H1 (cell line): ENCODE results near the gene FIG4. TPM values are rescaled to one million over a fixed set of nuclear protein-coding genes. Genes with fewer than 3 reads are reported as not detected.

Source experiments
- CTCF ChIA-PET: fragments of 300-600 bp; sonication (Branson Sonifier 250); formaldehyde crosslinking; loops from one replicate; lab custom pipeline; 2021; ENCODE audit not compliant: partially characterized antibody; lab: Charles Lee
- POLR2A ChIA-PET: fragments of 300-600 bp; sonication (Branson Sonifier 250); formaldehyde crosslinking; loops from one replicate; lab custom pipeline; 2021; ENCODE audit warnings: inconsistent platforms; ENCODE audit not compliant: partially characterized antibody; lab: Charles Lee
- DNase-seq, 2 experiments: peaks; one replicate each; pipeline versions ENCODE4 v3.0.0 to v3.0.0-alpha.2; 2010 to 2022; ENCODE audit warnings: low spot score in 2 of 2, low read depth in 1 of 2, mixed read lengths in 1 of 2
- FAIRE-seq: peaks from 2 replicates; lab custom pipeline; 2011; peaks lifted over from hg19 to GRCh38; lab: Jason Lieb, UNC
- H2AFZ ChIP-seq: 2 replicates; pipeline ENCODE4 v1.8.1; 2012; ENCODE audit warnings: low read length, inconsistent platforms
- H2AK5ac ChIP-seq: 2 replicates; pipeline ENCODE4 v1.6.1; 2013; ENCODE audit warnings: low read depth, low read length
- H2BK120ac ChIP-seq: replicated peaks from 2 replicates; pipeline ENCODE3; 2013; ENCODE audit warnings: low read depth, low read length, inconsistent platforms
- H2BK12ac ChIP-seq: 2 replicates; pipeline ENCODE4 v1.6.1; 2013; ENCODE audit warnings: low read depth, low read length
- H2BK15ac ChIP-seq: 2 replicates; pipeline ENCODE4 v1.6.1; 2013; ENCODE audit warnings: low read length
- H2BK20ac ChIP-seq: 2 replicates; pipeline ENCODE4 v1.6.1; 2013; ENCODE audit warnings: low read length
- H2BK5ac ChIP-seq: 2 replicates; pipeline ENCODE4 v1.6.1; 2013; ENCODE audit warnings: low read depth, low read length
- H3K14ac ChIP-seq: 2 replicates; pipeline ENCODE4 v1.6.1; 2013; ENCODE audit warnings: inconsistent platforms; ENCODE audit not compliant: insufficient read length
- H3K18ac ChIP-seq: 2 replicates; pipeline ENCODE4 v1.6.1; 2013; ENCODE audit warnings: low read length; ENCODE audit errors: extremely low read depth
- H3K23ac ChIP-seq: 2 replicates; pipeline ENCODE4 v1.6.1; 2013; ENCODE audit warnings: inconsistent platforms; ENCODE audit not compliant: insufficient read length
- H3K23me2 ChIP-seq: 2 replicates; pipeline ENCODE4 v1.6.1; 2013; ENCODE audit warnings: low read depth, low read length
- H3K27ac ChIP-seq: 2 replicates; pipeline ENCODE4 v1.6.1; 2011; ENCODE audit warnings: low read depth, low read length, inconsistent platforms
- H3K27me3 ChIP-seq, 4 experiments: replicated peaks in 1 of 4; 1 replicate in 1 of 4; 2 replicates in 3 of 4; pipeline versions ENCODE4 v1.6.1 to v1.8.1; 2011 to 2013; ENCODE audit warnings: low read length in 3 of 4, mild to moderate bottlenecking in 3 of 4, inconsistent platforms in 2 of 4, mixed read lengths in 2 of 4, moderate library complexity in 1 of 4; ENCODE audit not compliant: control insufficient read depth in 3 of 4, insufficient read depth in 3 of 4; ENCODE audit errors: extremely low read depth in 1 of 4
- H3K36me3 ChIP-seq, 4 experiments: 2 replicates each; pipeline versions ENCODE4 v1.6.1 to v1.8.1; 2011 to 2013; ENCODE audit warnings: mild to moderate bottlenecking in 4 of 4, low read length in 3 of 4, moderate library complexity in 2 of 4, control low read depth in 1 of 4, inconsistent platforms in 1 of 4; ENCODE audit not compliant: insufficient read depth in 4 of 4, control insufficient read depth in 2 of 4
- H3K4ac ChIP-seq: replicated peaks from 2 replicates; pipeline ENCODE3; 2013; ENCODE audit warnings: low read length, low read depth, mixed read lengths, inconsistent platforms; ENCODE audit not compliant: insufficient read length
- H3K4me1 ChIP-seq, 4 experiments: replicated peaks in 1 of 4; 1 replicate in 1 of 4; 2 replicates in 3 of 4; pipeline versions ENCODE4 v1.6.1 to v1.8.1; 2011 to 2013; ENCODE audit warnings: low read length in 3 of 4, inconsistent platforms in 2 of 4, mixed read lengths in 1 of 4; ENCODE audit not compliant: insufficient read depth in 4 of 4, control insufficient read depth in 3 of 4
- H3K4me2 ChIP-seq, 2 experiments: 2 replicates each; pipeline versions ENCODE4 v1.6.1 to v1.8.1; 2011 to 2013; ENCODE audit warnings: low read depth in 2 of 2, low read length in 2 of 2, control low read depth in 1 of 2, inconsistent platforms in 1 of 2, mild to moderate bottlenecking in 1 of 2; ENCODE audit not compliant: insufficient read depth in 1 of 2
- H3K4me3 ChIP-seq, 4 experiments: fragments of 200-600, 300-600 bp in 1 of 4; sonication (generic), shearing (Covaris generic), sonication (Bioruptor Twin) in 1 of 4; 2 replicates each; pipeline versions ENCODE4 v1.5.1 to v1.8.1; 2011 to 2016; ENCODE audit warnings: low read length in 4 of 4, low read depth in 3 of 4, control low read depth in 2 of 4, inconsistent platforms in 2 of 4, mild to moderate bottlenecking in 2 of 4, mixed read lengths in 1 of 4, moderate library complexity in 1 of 4; ENCODE audit not compliant: insufficient read depth in 2 of 4; ENCODE audit errors: extremely low read depth in 1 of 4
- H3K56ac ChIP-seq: replicated peaks from 2 replicates; pipeline ENCODE3; 2013; ENCODE audit warnings: low read depth, mild to moderate bottlenecking, mixed read lengths, low read length, inconsistent platforms; ENCODE audit not compliant: insufficient read length
- H3K79me1 ChIP-seq: 2 replicates; pipeline ENCODE4 v1.6.1; 2013; ENCODE audit warnings: low read depth, low read length, control low read depth
- H3K79me2 ChIP-seq, 2 experiments: 2 replicates each; pipeline versions ENCODE4 v1.6.1 to v1.8.1; 2012 to 2013; ENCODE audit warnings: low read length in 2 of 2, mild to moderate bottlenecking in 2 of 2, inconsistent platforms in 1 of 2; ENCODE audit not compliant: insufficient read depth in 2 of 2, control insufficient read depth in 1 of 2
- H3K9ac ChIP-seq, 4 experiments: replicated peaks in 1 of 4; 1 replicate in 1 of 4; 2 replicates in 3 of 4; pipeline versions ENCODE4 v1.6.1 to v1.8.1; 2011 to 2013; ENCODE audit warnings: low read depth in 3 of 4, low read length in 3 of 4, control low read depth in 2 of 4, mild to moderate bottlenecking in 2 of 4, moderate library complexity in 2 of 4, inconsistent platforms in 1 of 4; ENCODE audit errors: extremely low read depth in 1 of 4
- H3K9me3 ChIP-seq, 2 experiments: 2 replicates each; pipeline versions ENCODE4 v1.6.1 to v1.8.1; 2012 to 2013; ENCODE audit warnings: mild to moderate bottlenecking in 2 of 2, moderate library complexity in 2 of 2, control low read depth in 1 of 2, inconsistent platforms in 1 of 2, low read depth in 1 of 2, low read length in 1 of 2, mixed read lengths in 1 of 2; ENCODE audit not compliant: insufficient read depth in 2 of 2
- H4K20me1 ChIP-seq, 2 experiments: replicated peaks in 1 of 2; 2 replicates each; pipeline versions ENCODE3 to v1.8.1; 2011 to 2013; ENCODE audit warnings: inconsistent platforms in 2 of 2, low read length in 2 of 2, mild to moderate bottlenecking in 1 of 2; ENCODE audit not compliant: insufficient read depth in 2 of 2, control insufficient read depth in 1 of 2
- H4K5ac ChIP-seq: 2 replicates; pipeline ENCODE4 v1.6.1; 2013; ENCODE audit warnings: low read length, low read depth, mixed read lengths, inconsistent platforms; ENCODE audit not compliant: insufficient read length
- H4K8ac ChIP-seq: 2 replicates; pipeline ENCODE4 v1.8.0; 2013; ENCODE audit warnings: mild to moderate bottlenecking, moderate library complexity, low read length, inconsistent platforms; ENCODE audit not compliant: insufficient read depth; ENCODE audit errors: extremely low read depth
- H4K91ac ChIP-seq: replicated peaks from 2 replicates; pipeline ENCODE3; 2013; ENCODE audit warnings: low read length, mixed read lengths, inconsistent platforms; ENCODE audit not compliant: insufficient read length
- BACH1 ChIP-seq: IDR thresholded peaks from 2 replicates; pipeline ENCODE4 v1.6.1; 2012; ENCODE audit warnings: low read length, improper control_type of control experiment
- BRCA1 ChIP-seq: IDR thresholded peaks from 2 replicates; pipeline ENCODE4 v1.6.1; 2012; ENCODE audit warnings: low read depth, low read length, improper control_type of control experiment
- CHD2 ChIP-seq: IDR thresholded peaks from 2 replicates; pipeline ENCODE4 v1.6.1; 2012; ENCODE audit warnings: low read length, improper control_type of control experiment
- FOSL1 ChIP-seq: IDR thresholded peaks from 2 replicates; pipeline ENCODE4 v1.6.1; 2011; ENCODE audit warnings: mild to moderate bottlenecking, low read depth, low read length, moderate library complexity; ENCODE audit not compliant: insufficient read depth
- HDAC2 ChIP-seq, 2 experiments: fragments of 300-600 bp in 1 of 2; sonication (generic) in 1 of 2; IDR thresholded peaks; 2 replicates each; pipeline ENCODE4 v1.6.1; 2011 to 2012; ENCODE audit warnings: low read depth in 2 of 2, low read length in 2 of 2, mild to moderate bottlenecking in 2 of 2, moderate library complexity in 2 of 2, borderline replicate concordance in 1 of 2, inconsistent platforms in 1 of 2
- KDM4A ChIP-seq: IDR thresholded peaks from one replicate; pipeline ENCODE4 v1.7.1; 2012; ENCODE audit warnings: low read depth, mild to moderate bottlenecking, moderate library complexity, low read length, inconsistent platforms; ENCODE audit not compliant: severe bottlenecking
- KDM5A ChIP-seq: fragments of 200-600 bp; IDR thresholded peaks from 2 replicates; pipeline ENCODE4 v1.7.1; 2012; ENCODE audit warnings: mild to moderate bottlenecking, low read length, inconsistent platforms, mixed read lengths
- MAX ChIP-seq: IDR thresholded peaks from 2 replicates; pipeline ENCODE4 v1.6.1; 2012; ENCODE audit warnings: inconsistent platforms
- POLR2A ChIP-seq, 2 experiments: IDR thresholded peaks; 1 replicate in 1 of 2; 2 replicates in 1 of 2; pipeline ENCODE4 v1.6.1; 2011; ENCODE audit warnings: low read depth in 2 of 2, low read length in 2 of 2, mild to moderate bottlenecking in 2 of 2; ENCODE audit errors: control extremely low read depth in 1 of 2
- RAD21 ChIP-seq, 2 experiments: IDR thresholded peaks in 1 of 2; conservative IDR thresholded peaks in 1 of 2; 2 replicates each; pipeline ENCODE4 v1.6.1; 2011; ENCODE audit warnings: low read depth in 2 of 2, low read length in 2 of 2, improper control_type of control experiment in 1 of 2, inconsistent platforms in 1 of 2, mild to moderate bottlenecking in 1 of 2, moderate library complexity in 1 of 2
- SP4 ChIP-seq: IDR thresholded peaks from 2 replicates; pipeline ENCODE4 v1.6.1; 2012; ENCODE audit warnings: low read length, inconsistent platforms
- SRF ChIP-seq: IDR thresholded peaks from 2 replicates; pipeline ENCODE4 v1.6.1; 2011; ENCODE audit warnings: mild to moderate bottlenecking, low read depth, low read length, moderate library complexity
- TCF12 ChIP-seq: IDR thresholded peaks from 2 replicates; pipeline ENCODE4 v1.6.1; 2011; ENCODE audit warnings: low read depth, mild to moderate bottlenecking, low read length
- WGBS, 2 experiments: shearing (Covaris generic) in 1 of 2; methylation state at CpG; one replicate each; pipeline versions ENCODE4 v1.1.6 to v1.1.7; 2013 to 2015; ENCODE audit warnings: low lambda C conversion rate in 2 of 2, mixed read lengths in 2 of 2, inconsistent platforms in 1 of 2, low coverage in 1 of 2, missing lambda C conversion rate in 1 of 2; ENCODE audit not compliant: insufficient replicate concordance in 2 of 2, insufficient coverage in 1 of 2, insufficient read length in 1 of 2; ENCODE audit errors: extremely low coverage in 1 of 2, missing lambda C conversion rate in 1 of 2; 5-methylcytosine and 5-hydroxymethylcytosine counted together
- polyA plus RNA-seq, 7 experiments: library from polyadenylated mRNA; depleted of rRNA in 3 of 7; stranded (reverse) in 5 of 7; unstranded in 2 of 7; fragments of >200 nt in 5 of 7; fragments of 200-250 nt in 2 of 7; gene quantifications; 1 replicate in 5 of 7; 2 replicates in 1 of 7; 4 replicates in 1 of 7; pipeline versions ENCODE4 v1.2.1 to v1.2.3, GENCODE V29; 2011 to 2013; ENCODE audit warnings: missing spikeins in 2 of 7, mixed read lengths in 2 of 7
- total RNA-seq: library from RNA; stranded (reverse); fragmentation: NEBNext Ultra II Directional; extraction: Animal tissue kit (Norgen Biotek cat#: 25700); gene quantifications from 2 replicates; pipeline ENCODE4 v1.2.1, GENCODE V29; 2021

FIG4 gene
- total and polyA plus RNA-seq, 2 of the 8 experiments (the other 6 are each of a cell fraction or from before 2014, with no cell fraction given): 11.8 to 21.9 TPM

GRCh38 chr6:109834595-109835437 lies 143.7 kb downstream of the FIG4 start:
- no peak for DNase-seq
- FAIRE-seq: no peak
- 84% methylated on average over 7 of the region's 7 CpGs; no CpG with 5 or more reads in 1 of the 2 experiments for WGBS, 2 experiments
- TF ChIP-seq SRF (no peak), POLR2A (IDR thresholded peaks at IDR 0.05; ENCODE audit: control extremely low read depth in 1 of 2, low read depth in 2 of 2, low read length in 2 of 2) (no peak), BACH1 (no peak), BRCA1 (no peak), MAX (no peak), RAD21 (IDR thresholded peaks at IDR 0.05 in 1 of 2, conservative IDR thresholded peaks at IDR 0.05 in 1 of 2; ENCODE audit: low read depth in 2 of 2, low read length in 2 of 2) (no peak), FOSL1 (no peak), CHD2 (no peak), KDM4A (no peak), KDM5A (no peak), TCF12 (no peak), SP4 (no peak), HDAC2 (IDR thresholded peaks at IDR 0.05; ENCODE audit: borderline replicate concordance in 1 of 2, low read depth in 2 of 2, low read length in 2 of 2) (no peak)

More at GRCh38 chr6:109834595-109835437, 143.7 kb downstream of the FIG4 start:
- no peak overlapping the region for H2BK12ac ChIP-seq
- no peaks in the 10 kb centered on the region for H3K79me1 ChIP-seq
- H2BK120ac ChIP-seq: no peak overlapping the region
- H3K9me3 ChIP-seq: peaks cover 2 to 15% of the 10 kb centered on the region in 2 experiments; a peak in 3 of 4 replicates
- no peaks in the 10 kb centered on the region for H4K20me1 ChIP-seq
- H4K8ac ChIP-seq: no peak overlapping the region
- H4K91ac ChIP-seq: no peak overlapping the region
- H3K4me1 ChIP-seq: no peaks in the 10 kb centered on the region
- no peak overlapping the region; a peak in 1 of 7 replicates for H3K9ac ChIP-seq
- H2BK5ac ChIP-seq: no peak overlapping the region
- ChIA-PET CTCF (interaction anchor here (0.7 to 2.0 kb wide), 5 partner anchors 11 to 205 kb away, joined by 3 to 4 read pairs (median 3); no protein-coding TSS in a partner anchor), POLR2A (no interaction called here)
- no peak overlapping the region for H2BK15ac ChIP-seq
- H3K23ac ChIP-seq: no peak overlapping the region
- H3K56ac ChIP-seq: no peak overlapping the region
- H3K4me2 ChIP-seq: no peak overlapping the region
- no peak overlapping the region for H2AK5ac ChIP-seq
- no peak overlapping the region for H3K18ac ChIP-seq
- H2AFZ ChIP-seq: no peak overlapping the region
- no peaks in the 10 kb centered on the region for H3K79me2 ChIP-seq
- no peak overlapping the region; the same call in 1 of the 2 replicates for H3K27ac ChIP-seq
- no peak overlapping the region for H2BK20ac ChIP-seq
- H3K27me3 ChIP-seq: no peaks in the 10 kb centered on the region
- H3K23me2 ChIP-seq: no peaks in the 10 kb centered on the region
- peaks cover 0 to 3% (median 0%) of the 10 kb centered on the region in 4 experiments; a peak in 1 of 8 replicates for H3K36me3 ChIP-seq
- H4K5ac ChIP-seq: no peak overlapping the region
- no peak overlapping the region for H3K14ac ChIP-seq
- no peak overlapping the region for H3K4me3 ChIP-seq
- H3K4ac ChIP-seq: no peak overlapping the region
